Coronary artery (tissue), 2 donors: ENCODE results near the gene INPP5F.

ENCODE experiments used
- DNase-seq: peaks from one replicate; pipeline ENCODE4 v3.0.0-alpha.2; 2017; ENCODE audit warnings: low spot score
- H3K27ac ChIP-seq, 2 donors: fragments of 200-600 bp; sonication (generic); one replicate each; pipeline ENCODE4 v1.5.1; 2016 to 2019
- H3K4me3 ChIP-seq: fragments of 200-600 bp; sonication (generic); 2 replicates; pipeline ENCODE4 v1.5.1; 2016; ENCODE audit warnings: mild to moderate bottlenecking, moderate library complexity
- CTCF ChIP-seq: fragments of 200-600 bp; sonication (generic); IDR thresholded peaks from one replicate; pipeline ENCODE4 v1.5.1; 2019; ENCODE audit warnings: antibody characterized with exemption

INPP5F gene

GRCh38 chr10:119758448-119759195 is 32.8 kb downstream of the INPP5F start:
- Histone ChIP-seq H3K4me3 (no peak overlapping the region), H3K27ac (no peak overlapping the region)
- no peak for DNase-seq
- TF ChIP-seq CTCF: no peak

GRCh38 chr10:119759832-119760231 is 34.0 kb downstream of the INPP5F start:
- H3K4me3 ChIP-seq: no peak overlapping the region
- no peak overlapping the region for H3K27ac ChIP-seq
- no peak for DNase-seq
- no peak for TF ChIP-seq CTCF

- no peak overlapping the region for H3K4me3 ChIP-seq
- peak overlapping the region in 1 of 2 donors; percentile 71 for H3K27ac ChIP-seq
- no peak for TF ChIP-seq CTCF
- no peak for DNase-seq
Measured at GRCh38 chr10:119761106-119761505, 35.3 kb downstream of the INPP5F start.

- DNase-seq: no peak
- TF ChIP-seq CTCF: no peak
- Histone ChIP-seq H3K27ac (no peak overlapping the region), H3K4me3 (no peak overlapping the region)
Measured at GRCh38 chr10:119762035-119762434, 36.2 kb downstream of the INPP5F start.

GRCh38 chr10:119762805-119763798 is 37.3 kb downstream of the INPP5F start:
- TF ChIP-seq CTCF: no peak
- Histone ChIP-seq H3K27ac (no peak overlapping the region), H3K4me3 (no peak overlapping the region)
- DNase-seq: no peak

- TF ChIP-seq CTCF: no peak
- no peak for DNase-seq
- H3K4me3 ChIP-seq: no peak overlapping the region
- H3K27ac ChIP-seq: peak overlapping the region in 1 of 2 donors; percentile 10
Measured at GRCh38 chr10:119768455-119769094, 42.7 kb downstream of the INPP5F start.
